Measurements from ENCODE around the gene MAP2K7. TPM values are rescaled to one million over a fixed set of nuclear protein-coding genes. Genes with fewer than 3 reads are reported as not detected.
"Not testable (repeated sequence)": the region's sequence is repeated elsewhere in the genome, so short reads cannot be mapped to it uniquely, and the experiment has no call there.

Gene MAP2K7
- total RNA-seq (10 to 100 TPM; 23.2 to 32.6 (median 28.5) TPM), polyA plus RNA-seq (26.9 TPM)
- long read RNA-seq, donor 1, partial matches to known transcripts: 4 of 30 reads
- long read RNA-seq, donor 1, other reads (novel, unspliced or antisense): 23 of 30 reads
- long read RNA-seq, donor 2, partial matches to known transcripts: 1 of 8 reads
- long read RNA-seq, donor 2, other reads (novel, unspliced or antisense): 7 of 8 reads
- long read RNA-seq, donor 3, partial matches to known transcripts: 3 of 12 reads
- long read RNA-seq, donor 3, other reads (novel, unspliced or antisense): 8 of 12 reads
- long read RNA-seq, donor 4, partial matches to known transcripts: 2 of 5 reads
- long read RNA-seq, donor 4, other reads (novel, unspliced or antisense): 3 of 5 reads

- WGBS: under 1% methylated on average over 89 of the region's 89 CpGs
- intact Hi-C loops (cut with DNase I): no loop called here
- Histone ChIP-seq H3K9me3 (ENCODE audit: control insufficient read depth, low read length) (no peaks in the 10 kb centered on the region), H3K4me1 (ENCODE audit: control insufficient read depth, insufficient read depth, low read length) (peaks cover 5% of the 10 kb centered on the region), H3K27ac (ENCODE audit: low read length) (peak within 1 kb of the TSS; percentile 71), H3K4me3 (ENCODE audit: low read length) (peak within 1 kb of the TSS; percentile 82), H3K27me3 (ENCODE audit: control insufficient read depth, insufficient read depth) (no peaks in the 10 kb centered on the region)
- peak; percentile 85 to 87 for ATAC-seq
- peak; percentile 100 for DNase-seq
These were observed at the start of gene MAP2K7 for GRCh38 chr19:7903244-7904073. Gene MAP2K7 (plus strand): TSS chr19:7903877. CDS start chr19:7903945, 68 bp downstream.

DNA sequence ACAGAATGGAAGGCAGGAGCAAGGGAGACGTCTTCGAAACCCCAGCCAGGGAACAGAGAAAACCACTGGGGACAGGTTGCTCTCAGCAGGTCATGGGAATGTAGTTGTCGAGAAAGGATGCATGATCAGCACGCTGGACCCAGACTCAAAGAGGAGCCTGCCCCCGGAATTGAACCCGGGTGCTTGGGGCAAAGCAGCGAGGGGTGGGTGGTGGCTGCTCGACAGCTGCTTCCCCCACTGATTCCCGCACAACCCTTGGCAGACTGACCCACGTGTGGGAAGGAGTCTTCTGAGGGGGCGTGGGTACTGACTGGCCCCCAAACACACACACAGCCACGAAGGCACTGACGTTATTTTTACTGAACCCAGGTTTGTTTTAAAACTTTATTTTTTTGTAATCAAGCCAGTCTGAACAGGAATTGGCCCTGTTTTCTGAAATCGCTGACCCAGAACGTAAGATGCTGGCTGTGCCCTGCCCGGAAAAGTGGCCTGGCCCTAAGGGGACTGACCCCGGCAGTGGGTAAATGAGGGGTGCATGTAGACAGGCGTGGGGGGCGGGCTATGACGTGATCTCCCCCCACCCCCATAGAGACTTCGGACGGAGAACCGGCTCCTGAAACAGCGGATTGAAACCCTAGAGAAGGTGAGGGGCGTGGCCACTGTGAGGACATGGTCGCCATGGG, 48.1 kb upstream of the MAP2K7 start:
- H3K4me3 ChIP-seq (ENCODE audit: low read length): no peak overlapping the region

GRCh38 chr19:7856109-7856591, 47.5 kb upstream of the MAP2K7 start:
- ATAC-seq: no peak
- no peaks in the 10 kb centered on the region for H3K4me1 ChIP-seq (ENCODE audit: control insufficient read depth, insufficient read depth, low read length)
- intact Hi-C loops (cut with DNase I): no loop called here
- H3K4me3 ChIP-seq (ENCODE audit: low read length): no peak overlapping the region
- H3K9me3 ChIP-seq (ENCODE audit: control insufficient read depth, low read length): no peaks in the 10 kb centered on the region
- 89% methylated on average over 16 of the region's 16 CpGs for WGBS
- H3K27me3 ChIP-seq (ENCODE audit: control insufficient read depth, insufficient read depth): no peaks in the 10 kb centered on the region
- no peak overlapping the region for H3K27ac ChIP-seq (ENCODE audit: low read length)
- DNase-seq: no peak

More for the DNA sequence above, 48.1 kb upstream of the MAP2K7 start:
- Histone ChIP-seq H3K27ac (ENCODE audit: low read length) (no peak overlapping the region), H3K27me3 (ENCODE audit: control insufficient read depth, insufficient read depth) (no peaks in the 10 kb centered on the region), H3K4me1 (ENCODE audit: control insufficient read depth, insufficient read depth, low read length) (no peaks in the 10 kb centered on the region), H3K9me3 (ENCODE audit: control insufficient read depth, low read length) (no peaks in the 10 kb centered on the region)
- intact Hi-C loops (cut with DNase I): no loop called here
- WGBS: 89% methylated on average over 26 of the region's 26 CpGs
- DNase-seq (peak in 1 of 3 donors; percentile 35), ATAC-seq (no peak)

- Histone ChIP-seq H3K27me3 (ENCODE audit: control insufficient read depth, insufficient read depth) (no peaks in the 10 kb centered on the region), H3K4me1 (ENCODE audit: control insufficient read depth, insufficient read depth, low read length) (peaks cover under 1% of the 10 kb centered on the region), H3K27ac (ENCODE audit: low read length) (no peak overlapping the region), H3K4me3 (ENCODE audit: low read length) (no peak overlapping the region), H3K9me3 (ENCODE audit: control insufficient read depth, low read length) (no peaks in the 10 kb centered on the region)
- peak in 1 of 3 donors; percentile 35 for DNase-seq
- WGBS: 82% methylated on average over 38 of the region's 38 CpGs
- intact Hi-C loops (cut with DNase I): no loop called here
- no peak for ATAC-seq
These were observed 46.7 kb upstream of the MAP2K7 start for GRCh38 chr19:7856679-7857663.

GRCh38 chr19:7857727-7858108, 46.0 kb upstream of the MAP2K7 start:
- WGBS: 84% methylated on average over 8 of the region's 8 CpGs
- peaks cover 4% of the 10 kb centered on the region for H3K4me1 ChIP-seq (ENCODE audit: control insufficient read depth, insufficient read depth, low read length)
- H3K27me3 ChIP-seq (ENCODE audit: control insufficient read depth, insufficient read depth): no peaks in the 10 kb centered on the region
- ATAC-seq (no peak), DNase-seq (peak in 1 of 3 donors; percentile 18)
- intact Hi-C loops (cut with DNase I): no loop called here
- no peak overlapping the region for H3K4me3 ChIP-seq (ENCODE audit: low read length)
- H3K9me3 ChIP-seq (ENCODE audit: control insufficient read depth, low read length): no peaks in the 10 kb centered on the region
- H3K27ac ChIP-seq (ENCODE audit: low read length): no peak overlapping the region

GRCh38 chr19:7858109-7858770, 45.4 kb upstream of the MAP2K7 start:
- 76% methylated on average over 29 of the region's 29 CpGs for WGBS

GRCh38 chr19:7859087-7859486, 44.6 kb upstream of the MAP2K7 start:
- H3K9me3 ChIP-seq (ENCODE audit: control insufficient read depth, low read length); H3K4me3 ChIP-seq (ENCODE audit: low read length); intact Hi-C loops (cut with DNase I); H3K27ac ChIP-seq (ENCODE audit: low read length); H3K27me3 ChIP-seq (ENCODE audit: control insufficient read depth, insufficient read depth); H3K4me1 ChIP-seq (ENCODE audit: control insufficient read depth, insufficient read depth, low read length); ATAC-seq: not testable (repeated sequence)
- WGBS: 95% methylated on average over 8 of the region's 8 CpGs
- peak in 1 of 3 donors; percentile 31 for DNase-seq

More at GRCh38 chr19:7858109-7858770, 45.4 kb upstream of the MAP2K7 start:
- Histone ChIP-seq H3K9me3 (ENCODE audit: control insufficient read depth, low read length) (no peaks in the 10 kb centered on the region), H3K4me1 (ENCODE audit: control insufficient read depth, insufficient read depth, low read length) (peaks cover 4% of the 10 kb centered on the region), H3K4me3 (ENCODE audit: low read length) (no peak overlapping the region), H3K27me3 (ENCODE audit: control insufficient read depth, insufficient read depth) (no peaks in the 10 kb centered on the region), H3K27ac (ENCODE audit: low read length) (no peak overlapping the region)
- peak in 1 of 3 donors; percentile 48 for DNase-seq
- intact Hi-C loops (cut with DNase I): no loop called here
- ATAC-seq: no peak

DNA sequence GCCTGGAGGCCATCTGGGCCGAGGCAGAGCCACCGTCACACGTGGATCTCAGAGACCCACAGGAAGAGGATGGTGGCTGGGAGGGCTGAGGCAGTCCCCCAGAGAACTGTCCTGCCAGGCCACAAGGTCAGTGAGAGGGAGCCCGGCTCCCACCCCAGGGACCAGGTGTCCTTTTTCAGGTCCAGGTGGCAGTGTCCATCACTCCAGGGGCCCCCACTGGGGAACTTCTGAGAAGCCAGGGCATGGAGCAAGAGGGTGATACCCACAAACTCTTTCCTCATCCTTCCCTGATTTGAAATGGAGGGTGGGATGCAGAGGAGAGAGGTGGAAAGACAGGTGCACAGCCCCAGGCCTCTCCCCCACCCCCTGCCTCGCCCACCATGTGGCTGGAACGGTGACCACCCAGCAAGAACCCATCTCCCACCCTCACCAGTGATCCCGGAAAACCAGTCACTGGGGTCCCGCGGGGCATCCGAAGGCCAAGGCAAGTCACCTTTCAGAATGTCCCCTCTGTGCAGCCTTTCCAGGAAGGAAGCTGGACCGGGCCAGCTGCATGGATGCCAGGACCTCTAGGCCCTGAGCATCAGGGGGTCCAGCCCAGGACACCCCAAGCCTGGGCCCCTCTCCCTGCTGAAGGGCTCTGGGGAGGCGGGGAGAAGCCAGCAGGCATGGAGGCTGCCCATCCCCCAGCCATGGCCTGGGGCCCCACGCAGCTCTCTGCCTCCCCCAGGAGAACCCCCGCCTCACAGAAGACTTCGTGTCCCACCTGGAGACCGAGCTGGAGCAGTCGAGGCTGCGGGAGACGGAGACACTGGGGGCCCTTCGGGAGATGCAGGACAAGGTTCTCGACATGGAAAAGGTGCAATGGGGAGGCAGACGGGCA, 43.6 kb upstream of the MAP2K7 start:
- H3K4me3 ChIP-seq (ENCODE audit: low read length): no peak overlapping the region
- no peak for ATAC-seq
- H3K27ac ChIP-seq (ENCODE audit: low read length): no peak overlapping the region
- no peaks in the 10 kb centered on the region for H3K9me3 ChIP-seq (ENCODE audit: control insufficient read depth, low read length)
- DNase-seq: peak in 1 of 3 donors; percentile 57
- no peaks in the 10 kb centered on the region for H3K27me3 ChIP-seq (ENCODE audit: control insufficient read depth, insufficient read depth)
- peaks cover 4% of the 10 kb centered on the region for H3K4me1 ChIP-seq (ENCODE audit: control insufficient read depth, insufficient read depth, low read length)
- intact Hi-C loops (cut with DNase I): no loop called here
- 85% methylated on average over 22 of the region's 22 CpGs for WGBS

Measured in right cardiac atrium (tissue), 5 donors.